Measurements from ENCODE around the gene SIAH1. TPM values are rescaled to one million over a fixed set of nuclear protein-coding genes. Genes with fewer than 3 reads are reported as not detected.

SIAH1 gene
- total and polyA plus RNA-seq, 9 of the 15 experiments (the other 6 are each of a cell fraction or from before 2014, with no cell fraction given): 4.1 to 14.3 (median 12.5) TPM

DNA sequence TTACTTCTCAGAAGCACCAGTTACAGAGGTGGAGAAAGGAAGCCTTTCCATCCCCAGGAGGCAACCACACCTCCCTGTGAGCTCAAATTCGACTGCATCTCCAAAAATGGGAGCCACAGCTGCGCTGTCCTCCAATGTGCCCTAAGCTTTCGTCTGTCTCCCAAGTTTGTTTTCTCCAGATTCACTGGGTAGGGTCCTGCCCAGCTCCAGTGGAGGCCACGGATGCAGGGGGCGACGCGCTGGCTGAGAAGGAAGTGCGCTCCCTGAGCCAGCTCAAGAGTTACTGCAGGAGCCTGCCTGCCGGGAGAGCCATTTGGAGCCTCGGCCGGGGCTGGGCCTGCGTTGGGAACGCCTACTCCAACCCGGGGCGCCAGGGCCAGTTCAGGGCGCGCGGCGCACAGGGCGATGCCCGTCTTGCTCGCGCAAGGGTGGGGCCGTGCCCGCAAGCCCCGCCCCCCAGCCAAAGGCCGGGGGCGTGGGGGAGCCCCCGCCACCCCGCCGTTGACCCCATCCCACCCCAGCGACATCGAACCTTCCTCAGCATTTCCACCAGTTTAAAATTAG lies 19.5 kb downstream of the SIAH1 start (continued):
- TF ChIP-seq POU5F1 (IDR thresholded peaks at IDR 0.05; ENCODE audit: borderline replicate concordance, low read depth, low read length, partially characterized antibody): no peak
- no peak for TF ChIP-seq TFAM (CRISPR knock-in tag; conservative IDR thresholded peaks at IDR 0.05)
- no peak for TF ChIP-seq ZNF124 (CRISPR knock-in tag; IDR thresholded peaks at IDR 0.05)
- no peak for TF ChIP-seq ZKSCAN3 (CRISPR knock-in tag; IDR thresholded peaks at IDR 0.05)
- TF ChIP-seq, protein P1, sequence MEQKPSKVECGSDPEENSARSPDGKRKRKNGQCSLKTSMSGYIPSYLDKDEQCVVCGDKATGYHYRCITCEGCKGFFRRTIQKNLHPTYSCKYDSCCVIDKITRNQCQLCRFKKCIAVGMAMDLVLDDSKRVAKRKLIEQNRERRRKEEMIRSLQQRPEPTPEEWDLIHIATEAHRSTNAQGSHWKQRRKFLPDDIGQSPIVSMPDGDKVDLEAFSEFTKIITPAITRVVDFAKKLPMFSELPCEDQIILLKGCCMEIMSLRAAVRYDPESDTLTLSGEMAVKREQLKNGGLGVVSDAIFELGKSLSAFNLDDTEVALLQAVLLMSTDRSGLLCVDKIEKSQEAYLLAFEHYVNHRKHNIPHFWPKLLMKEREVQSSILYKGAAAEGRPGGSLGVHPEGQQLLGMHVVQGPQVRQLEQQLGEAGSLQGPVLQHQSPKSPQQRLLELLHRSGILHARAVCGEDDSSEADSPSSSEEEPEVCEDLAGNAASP (IDR thresholded peaks at IDR 0.05): no peak
- no peak for TF ChIP-seq TCF7 (IDR thresholded peaks at IDR 0.05; ENCODE audit: borderline replicate concordance)
- no peak for TF ChIP-seq DDX20 (tag; IDR thresholded peaks at IDR 0.05; ENCODE audit: low read depth)
- TF ChIP-seq GTF2A2 (tag; IDR thresholded peaks at IDR 0.05): no peak
- no peak for TF ChIP-seq COPS2 (conservative IDR thresholded peaks at IDR 0.05)
- peak; percentile 44 for TF ChIP-seq MEIS2 (IDR thresholded peaks at IDR 0.05; ENCODE audit: partially characterized antibody)
- TF ChIP-seq NFXL1 (CRISPR knock-in tag; IDR thresholded peaks at IDR 0.05): no peak
- TF ChIP-seq, protein P2, sequence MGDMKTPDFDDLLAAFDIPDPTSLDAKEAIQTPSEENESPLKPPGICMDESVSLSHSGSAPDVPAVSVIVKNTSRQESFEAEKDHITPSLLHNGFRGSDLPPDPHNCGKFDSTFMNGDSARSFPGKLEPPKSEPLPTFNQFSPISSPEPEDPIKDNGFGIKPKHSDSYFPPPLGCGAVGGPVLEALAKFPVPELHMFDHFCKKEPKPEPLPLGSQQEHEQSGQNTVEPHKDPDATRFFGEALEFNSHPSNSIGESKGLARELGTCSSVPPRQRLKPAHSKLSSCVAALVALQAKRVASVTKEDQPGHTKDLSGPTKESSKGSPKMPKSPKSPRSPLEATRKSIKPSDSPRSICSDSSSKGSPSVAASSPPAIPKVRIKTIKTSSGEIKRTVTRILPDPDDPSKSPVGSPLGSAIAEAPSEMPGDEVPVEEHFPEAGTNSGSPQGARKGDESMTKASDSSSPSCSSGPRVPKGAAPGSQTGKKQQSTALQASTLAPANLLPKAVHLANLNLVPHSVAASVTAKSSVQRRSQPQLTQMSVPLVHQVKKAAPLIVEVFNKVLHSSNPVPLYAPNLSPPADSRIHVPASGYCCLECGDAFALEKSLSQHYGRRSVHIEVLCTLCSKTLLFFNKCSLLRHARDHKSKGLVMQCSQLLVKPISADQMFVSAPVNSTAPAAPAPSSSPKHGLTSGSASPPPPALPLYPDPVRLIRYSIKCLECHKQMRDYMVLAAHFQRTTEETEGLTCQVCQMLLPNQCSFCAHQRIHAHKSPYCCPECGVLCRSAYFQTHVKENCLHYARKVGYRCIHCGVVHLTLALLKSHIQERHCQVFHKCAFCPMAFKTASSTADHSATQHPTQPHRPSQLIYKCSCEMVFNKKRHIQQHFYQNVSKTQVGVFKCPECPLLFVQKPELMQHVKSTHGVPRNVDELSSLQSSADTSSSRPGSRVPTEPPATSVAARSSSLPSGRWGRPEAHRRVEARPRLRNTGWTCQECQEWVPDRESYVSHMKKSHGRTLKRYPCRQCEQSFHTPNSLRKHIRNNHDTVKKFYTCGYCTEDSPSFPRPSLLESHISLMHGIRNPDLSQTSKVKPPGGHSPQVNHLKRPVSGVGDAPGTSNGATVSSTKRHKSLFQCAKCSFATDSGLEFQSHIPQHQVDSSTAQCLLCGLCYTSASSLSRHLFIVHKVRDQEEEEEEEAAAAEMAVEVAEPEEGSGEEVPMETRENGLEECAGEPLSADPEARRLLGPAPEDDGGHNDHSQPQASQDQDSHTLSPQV (IDR thresholded peaks at IDR 0.05): no peak
- TF ChIP-seq ZNF551 (CRISPR knock-in tag; IDR thresholded peaks at IDR 0.05): no peak
- TF ChIP-seq ERF (CRISPR knock-in tag; IDR thresholded peaks at IDR 0.05): no peak
- TF ChIP-seq MCM3 (IDR thresholded peaks at IDR 0.05): no peak
- no peak for TF ChIP-seq MTA2 (IDR thresholded peaks at IDR 0.05; ENCODE audit: low read depth)
- no peak for TF ChIP-seq ZSCAN29 (IDR thresholded peaks at IDR 0.05)
- no peak for TF ChIP-seq ARID1B (IDR thresholded peaks at IDR 0.05)
- TF ChIP-seq, protein P3, sequence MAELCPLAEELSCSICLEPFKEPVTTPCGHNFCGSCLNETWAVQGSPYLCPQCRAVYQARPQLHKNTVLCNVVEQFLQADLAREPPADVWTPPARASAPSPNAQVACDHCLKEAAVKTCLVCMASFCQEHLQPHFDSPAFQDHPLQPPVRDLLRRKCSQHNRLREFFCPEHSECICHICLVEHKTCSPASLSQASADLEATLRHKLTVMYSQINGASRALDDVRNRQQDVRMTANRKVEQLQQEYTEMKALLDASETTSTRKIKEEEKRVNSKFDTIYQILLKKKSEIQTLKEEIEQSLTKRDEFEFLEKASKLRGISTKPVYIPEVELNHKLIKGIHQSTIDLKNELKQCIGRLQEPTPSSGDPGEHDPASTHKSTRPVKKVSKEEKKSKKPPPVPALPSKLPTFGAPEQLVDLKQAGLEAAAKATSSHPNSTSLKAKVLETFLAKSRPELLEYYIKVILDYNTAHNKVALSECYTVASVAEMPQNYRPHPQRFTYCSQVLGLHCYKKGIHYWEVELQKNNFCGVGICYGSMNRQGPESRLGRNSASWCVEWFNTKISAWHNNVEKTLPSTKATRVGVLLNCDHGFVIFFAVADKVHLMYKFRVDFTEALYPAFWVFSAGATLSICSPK (IDR thresholded peaks at IDR 0.05; ENCODE audit: borderline replicate concordance): no peak
- TF ChIP-seq, protein P4, sequence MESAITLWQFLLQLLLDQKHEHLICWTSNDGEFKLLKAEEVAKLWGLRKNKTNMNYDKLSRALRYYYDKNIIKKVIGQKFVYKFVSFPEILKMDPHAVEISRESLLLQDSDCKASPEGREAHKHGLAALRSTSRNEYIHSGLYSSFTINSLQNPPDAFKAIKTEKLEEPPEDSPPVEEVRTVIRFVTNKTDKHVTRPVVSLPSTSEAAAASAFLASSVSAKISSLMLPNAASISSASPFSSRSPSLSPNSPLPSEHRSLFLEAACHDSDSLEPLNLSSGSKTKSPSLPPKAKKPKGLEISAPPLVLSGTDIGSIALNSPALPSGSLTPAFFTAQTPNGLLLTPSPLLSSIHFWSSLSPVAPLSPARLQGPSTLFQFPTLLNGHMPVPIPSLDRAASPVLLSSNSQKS (CRISPR knock-in tag; IDR thresholded peaks at IDR 0.05): no peak
- TF ChIP-seq SOX6 (IDR thresholded peaks at IDR 0.05): 0 out of 2 replicates have a peak, but pooled peaks have one; percentile 16
- TF ChIP-seq, protein P5, sequence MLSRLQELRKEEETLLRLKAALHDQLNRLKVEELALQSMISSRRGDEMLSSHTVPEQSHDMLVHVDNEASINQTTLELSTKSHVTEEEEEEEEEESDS (CRISPR knock-in tag; IDR thresholded peaks at IDR 0.05): no peak
- no peak for TF ChIP-seq ZNF217 (CRISPR knock-in tag; IDR thresholded peaks at IDR 0.05)
- TF ChIP-seq SREBF2 (CRISPR knock-in tag; IDR thresholded peaks at IDR 0.05): no peak

Data from K562 (cell line).